ENCODE results near the gene IL1RAP. TPM values are rescaled to one million over a fixed set of nuclear protein-coding genes. Genes with fewer than 3 reads are reported as not detected.

IL1RAP gene
- total RNA-seq, 1 donor from 2014 or later = 4.4 TPM

GRCh38 chr3:190494907-190495306 lies 19.0 kb upstream of the IL1RAP start:
- Mint-ChIP-seq H3K9me3 (no peaks in the 10 kb centered on the region), H3K4me3 (no peak overlapping the region), H3K27ac (ENCODE audit: unreplicated experiment) (no peak overlapping the region), H3K27me3 (ENCODE audit: low read depth) (no peaks in the 10 kb centered on the region), H3K4me1 (peaks cover 16% of the 10 kb centered on the region), H3K36me3 (ENCODE audit: low read depth) (no peaks in the 10 kb centered on the region)
- no peak for DNase-seq (ENCODE audit: low read depth, low spot score)
- TF ChIP-seq CTCF (conservative IDR thresholded peaks at IDR 0.05) = no peak

- H3K27ac Mint-ChIP-seq (ENCODE audit: unreplicated experiment) = no peak overlapping the region
- no peaks in the 10 kb centered on the region for H3K27me3 Mint-ChIP-seq (ENCODE audit: low read depth)
- H3K4me3 Mint-ChIP-seq = no peak overlapping the region
- no peaks in the 10 kb centered on the region for H3K36me3 Mint-ChIP-seq (ENCODE audit: low read depth)
- DNase-seq (ENCODE audit: low read depth, low spot score) = no peak
- peaks cover 16% of the 10 kb centered on the region for H3K4me1 Mint-ChIP-seq
- TF ChIP-seq CTCF (conservative IDR thresholded peaks at IDR 0.05) = no peak
- H3K9me3 Mint-ChIP-seq = no peaks in the 10 kb centered on the region
Measured at GRCh38 chr3:190495354-190495753, 18.5 kb upstream of the IL1RAP start.

GRCh38 chr3:190495796-190496195 lies 18.1 kb upstream of the IL1RAP start:
- no peak overlapping the region for H3K4me3 Mint-ChIP-seq
- no peak overlapping the region for H3K27ac Mint-ChIP-seq (ENCODE audit: unreplicated experiment)
- no peaks in the 10 kb centered on the region for H3K9me3 Mint-ChIP-seq
- no peak for TF ChIP-seq CTCF (conservative IDR thresholded peaks at IDR 0.05)
- H3K27me3 Mint-ChIP-seq (ENCODE audit: low read depth) = no peaks in the 10 kb centered on the region
- H3K4me1 Mint-ChIP-seq = peaks cover 16% of the 10 kb centered on the region
- no peak for DNase-seq (ENCODE audit: low read depth, low spot score)
- no peaks in the 10 kb centered on the region for H3K36me3 Mint-ChIP-seq (ENCODE audit: low read depth)

- no peak overlapping the region for H3K27ac Mint-ChIP-seq (ENCODE audit: unreplicated experiment)
- TF ChIP-seq CTCF (conservative IDR thresholded peaks at IDR 0.05) = no peak
- no peak overlapping the region for H3K4me3 Mint-ChIP-seq
- H3K27me3 Mint-ChIP-seq (ENCODE audit: low read depth) = no peaks in the 10 kb centered on the region
- H3K9me3 Mint-ChIP-seq = no peaks in the 10 kb centered on the region
- DNase-seq (ENCODE audit: low read depth, low spot score) = no peak
- peaks cover 16% of the 10 kb centered on the region for H3K4me1 Mint-ChIP-seq
- no peaks in the 10 kb centered on the region for H3K36me3 Mint-ChIP-seq (ENCODE audit: low read depth)
Measured at GRCh38 chr3:190496859-190497258, 17.0 kb upstream of the IL1RAP start.

- H3K4me1 Mint-ChIP-seq = peaks cover 16% of the 10 kb centered on the region
- H3K4me3 Mint-ChIP-seq = no peak overlapping the region
- H3K27me3 Mint-ChIP-seq (ENCODE audit: low read depth) = no peaks in the 10 kb centered on the region
- no peaks in the 10 kb centered on the region for H3K36me3 Mint-ChIP-seq (ENCODE audit: low read depth)
- no peak for TF ChIP-seq CTCF (conservative IDR thresholded peaks at IDR 0.05)
- H3K27ac Mint-ChIP-seq (ENCODE audit: unreplicated experiment) = no peak overlapping the region
- H3K9me3 Mint-ChIP-seq = no peaks in the 10 kb centered on the region
- no peak for DNase-seq (ENCODE audit: low read depth, low spot score)
Measured at GRCh38 chr3:190497811-190498210, 16.1 kb upstream of the IL1RAP start.

- Mint-ChIP-seq H3K4me3 (no peak overlapping the region), H3K9me3 (no peaks in the 10 kb centered on the region), H3K4me1 (peaks cover 16% of the 10 kb centered on the region), H3K27me3 (ENCODE audit: low read depth) (no peaks in the 10 kb centered on the region), H3K36me3 (ENCODE audit: low read depth) (no peaks in the 10 kb centered on the region), H3K27ac (ENCODE audit: unreplicated experiment) (no peak overlapping the region)
- no peak for DNase-seq (ENCODE audit: low read depth, low spot score)
- TF ChIP-seq CTCF (conservative IDR thresholded peaks at IDR 0.05) = no peak
Measured at GRCh38 chr3:190498293-190498692, 15.6 kb upstream of the IL1RAP start.
